CD4-positive, alpha-beta T cell treated with Interleukin-21 for 1 hour (primary cell): ENCODE results near the gene IGFL3.
"Not testable (repeated sequence)": the region's sequence is repeated elsewhere in the genome, so short reads cannot be mapped to it uniquely, and the experiment has no call there.

Source experiments
- DNase-seq: peaks from one replicate; pipeline ENCODE4 v3.0.0-alpha.2; 2020

IGFL3 gene

GRCh38 chr19:46124638-46125115, at the start of gene IGFL3:
Gene IGFL3 (minus strand): TSS chr19:46124688. CDS start chr19:46124649, 39 bp downstream.
- DNase-seq: no peak

- no peak for DNase-seq
Observed at GRCh38 chr19:46173886-46174480, 49.5 kb upstream of the IGFL3 start.

- DNase-seq: no peak
Observed at GRCh38 chr19:46162731-46163130, 38.2 kb upstream of the IGFL3 start.

- DNase-seq: not testable (repeated sequence)
Observed at GRCh38 chr19:46161642-46162257, 37.3 kb upstream of the IGFL3 start.

- no peak for DNase-seq
Observed at GRCh38 chr19:46160233-46160775, 35.8 kb upstream of the IGFL3 start.

DNA sequence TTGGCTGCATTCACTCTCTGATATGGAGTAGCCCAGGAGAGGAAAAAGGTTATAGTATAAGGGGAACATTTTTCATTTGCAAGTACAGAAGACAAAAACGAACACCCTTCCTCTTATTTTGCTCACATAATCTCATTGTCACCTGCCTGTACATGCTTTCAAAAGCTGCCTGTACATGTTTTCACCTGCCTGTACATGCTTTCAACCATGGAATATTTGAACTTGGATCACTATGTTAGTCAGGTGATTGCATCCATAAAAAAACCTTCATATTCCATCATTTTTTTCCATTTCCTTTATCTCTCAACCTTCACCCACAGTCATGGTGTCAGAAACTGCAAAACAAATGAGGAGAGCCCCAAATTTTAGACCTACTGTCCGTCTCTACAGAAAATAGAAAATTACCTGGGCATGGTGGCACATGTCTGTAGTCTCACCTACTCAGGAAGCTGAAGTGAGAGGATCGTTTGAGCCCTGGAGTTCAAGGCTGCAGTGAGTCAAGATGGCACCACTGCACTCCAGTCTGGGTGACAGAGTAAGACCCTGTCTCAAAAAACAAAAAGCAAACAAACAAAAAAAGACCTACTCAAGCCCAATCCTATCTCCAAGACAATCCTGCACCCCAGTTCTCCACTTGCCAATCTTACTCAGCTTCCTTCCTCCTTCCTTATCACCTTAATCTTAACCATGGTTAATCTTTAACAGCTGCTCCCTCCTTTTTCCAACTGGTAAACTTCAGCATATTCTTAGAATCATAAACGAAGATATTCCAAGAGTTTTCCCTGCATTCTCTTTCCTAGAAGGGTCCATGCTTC, 35.1 kb upstream of the IGFL3 start:
- no peak for DNase-seq

- DNase-seq: no peak
Observed at GRCh38 chr19:46155237-46155636, 30.7 kb upstream of the IGFL3 start.

- DNase-seq: no peak
Observed at GRCh38 chr19:46150606-46151005, 26.1 kb upstream of the IGFL3 start.

DNA sequence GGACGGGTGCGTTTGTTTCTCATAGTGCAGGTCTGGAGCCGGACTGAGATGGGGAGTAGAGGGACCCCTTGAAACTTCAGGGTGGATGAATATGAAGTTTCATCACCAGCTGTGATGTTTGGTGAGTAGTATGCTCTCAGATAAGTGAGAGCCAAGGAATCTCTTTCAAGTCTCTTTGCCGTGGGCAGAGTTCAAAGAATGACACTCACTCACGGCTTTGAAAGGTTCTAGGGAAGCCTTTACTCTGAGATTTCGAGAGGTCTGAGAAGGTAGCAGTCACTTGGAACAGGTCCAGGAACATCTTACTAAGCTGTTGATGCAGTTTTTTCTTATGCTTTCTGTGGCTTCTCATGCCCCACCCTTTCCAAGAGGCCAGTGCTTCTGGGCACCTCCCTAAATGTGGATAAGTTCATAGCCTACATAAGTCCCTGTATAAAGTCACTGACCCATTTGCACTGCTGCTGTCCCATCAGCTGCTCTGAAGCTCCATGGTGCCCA, 23.4 kb upstream of the IGFL3 start, which contains the start of gene IGFL2:
Gene IGFL2, plus strand, starts transcription at position 448 of the 498 bp plus-strand sequence. Its CDS starts 41 bp downstream, at position 489.
- DNase-seq: no peak

DNA sequence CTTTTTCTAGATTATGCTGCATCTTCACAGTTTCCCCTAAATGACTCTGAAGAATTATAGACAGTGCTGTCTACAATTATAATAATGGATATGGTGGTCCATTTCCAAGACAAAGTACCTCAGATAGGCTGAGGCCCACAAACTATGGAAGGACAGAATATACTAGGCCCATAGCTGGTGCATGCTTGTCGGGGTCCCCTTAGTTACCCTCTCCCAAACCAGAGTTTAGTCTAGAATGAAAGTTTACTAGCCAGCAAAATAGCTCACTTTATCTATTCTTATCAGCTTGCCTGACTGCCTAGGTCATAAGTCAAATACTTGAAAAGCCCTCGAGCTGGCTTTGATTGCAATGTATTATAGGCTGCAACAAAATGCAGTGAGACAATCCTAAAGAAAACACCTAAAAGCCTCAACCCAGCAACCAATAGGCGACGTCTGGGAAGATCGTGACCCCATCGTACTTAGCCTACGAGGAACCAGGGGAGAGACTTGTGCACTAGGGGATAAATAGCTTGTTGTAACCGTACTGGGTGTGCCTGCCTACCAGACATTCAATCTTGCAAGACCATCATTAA, 22.8 kb upstream of the IGFL3 start:
- no peak for DNase-seq

- DNase-seq: no peak
Observed at GRCh38 chr19:46144756-46145155, 20.3 kb upstream of the IGFL3 start.

DNA sequence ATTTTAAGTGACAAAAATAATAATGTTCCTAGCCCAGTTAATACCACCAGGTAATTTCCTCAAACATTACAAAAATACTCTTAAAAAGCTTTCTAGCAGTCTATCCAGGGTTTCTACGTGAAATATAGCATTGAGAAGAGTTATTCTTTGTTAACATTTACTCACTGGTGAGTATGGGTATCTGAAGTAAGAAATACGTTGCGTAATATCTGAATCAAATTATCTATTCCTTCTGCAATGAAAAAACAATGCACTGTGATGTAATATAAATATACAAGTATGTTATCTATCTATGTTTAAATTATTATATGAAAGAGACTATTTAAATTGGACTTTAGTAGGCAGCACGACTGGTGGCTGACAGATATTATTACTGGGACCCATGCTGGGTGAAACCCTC, 17.8 kb upstream of the IGFL3 start:
- DNase-seq: no peak

DNA sequence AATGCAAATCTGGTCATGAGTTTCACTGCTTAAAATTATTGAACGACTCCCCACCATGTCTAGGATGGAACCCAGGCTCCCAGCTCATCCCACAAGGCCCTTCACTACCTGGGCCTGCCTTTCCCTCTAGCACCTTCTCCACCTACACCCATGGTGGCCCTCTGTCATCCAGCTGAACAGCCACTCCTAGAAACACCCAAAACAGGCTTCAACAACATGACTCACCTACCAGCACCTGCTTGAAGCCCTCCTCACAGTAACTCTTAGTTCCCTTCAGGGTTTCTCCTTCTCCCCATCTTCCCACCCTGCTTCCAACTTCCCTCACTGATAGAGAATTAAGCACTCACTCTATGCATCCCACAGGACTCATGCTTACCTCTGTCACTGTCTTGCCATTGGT, 16.9 kb upstream of the IGFL3 start:
- DNase-seq: no peak

DNA sequence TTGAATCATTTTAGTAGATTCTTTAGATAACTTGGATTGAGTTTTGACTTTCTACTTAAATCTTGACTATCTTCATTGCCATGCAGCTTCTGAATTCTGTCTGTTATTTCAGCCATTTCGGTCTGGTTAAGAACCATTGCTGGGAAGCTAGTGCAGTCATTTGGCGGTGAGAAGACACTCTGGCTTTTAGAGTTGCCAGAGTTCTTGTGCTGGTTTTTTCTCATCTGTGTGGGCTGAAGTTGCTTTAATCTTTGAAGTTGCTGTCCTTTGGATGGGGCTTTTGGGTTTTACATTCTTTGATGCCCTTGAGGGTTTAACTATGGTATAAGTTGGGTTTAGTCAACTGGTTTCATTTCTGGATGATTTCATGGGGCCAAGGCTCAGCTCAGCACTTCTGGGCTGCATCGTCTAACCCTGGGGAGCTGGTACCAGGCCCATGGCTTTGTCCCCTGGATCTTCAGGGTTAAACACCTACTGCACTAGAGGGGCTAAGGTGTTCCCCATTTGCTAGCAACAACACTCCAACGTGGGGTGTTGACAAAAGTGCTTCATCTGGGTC, 13.5 kb upstream of the IGFL3 start:
- no peak for DNase-seq

DNA sequence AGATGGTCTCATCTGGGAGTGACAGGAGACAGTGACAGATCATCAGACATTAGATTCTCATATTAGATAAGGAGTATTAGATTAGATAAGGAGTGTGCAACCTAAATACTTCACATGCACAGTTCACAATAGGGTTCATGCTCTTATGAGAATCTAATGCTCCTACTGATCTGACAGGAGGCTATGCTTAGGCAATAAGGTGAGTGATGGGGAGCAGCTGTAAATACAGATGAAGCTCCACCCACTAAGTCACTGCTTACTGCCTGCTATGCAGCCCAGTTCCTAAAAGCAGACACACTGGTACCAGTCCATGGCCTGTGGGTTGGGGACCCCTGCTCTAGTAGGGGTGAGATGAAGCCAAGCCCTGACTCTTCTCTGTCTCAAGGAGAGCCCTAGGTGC, 10.0 kb upstream of the IGFL3 start:
- DNase-seq: no peak

DNA sequence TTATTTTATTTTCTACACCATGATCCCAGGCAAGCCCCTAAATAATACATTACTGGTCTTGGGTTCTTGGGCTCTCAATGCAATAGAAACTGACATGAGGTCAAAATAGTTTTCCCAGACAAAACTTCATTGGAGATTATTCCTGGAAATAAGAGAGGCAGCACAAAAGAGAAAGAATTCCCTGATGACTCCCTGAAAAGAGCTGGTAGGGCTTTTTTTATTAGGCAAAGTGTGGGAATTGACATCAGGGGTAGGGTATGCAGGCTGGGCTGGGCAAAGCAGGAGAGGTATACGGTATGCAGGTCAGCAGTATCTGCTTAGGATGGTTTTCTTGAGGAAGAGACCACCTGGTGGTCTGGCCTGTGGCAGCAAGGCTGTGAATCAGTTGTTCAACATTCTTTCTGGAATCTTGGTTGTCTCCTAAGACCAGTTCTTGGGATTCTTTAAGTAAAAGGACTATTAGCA, 9.3 kb upstream of the IGFL3 start:
- no peak for DNase-seq

GRCh38 chr19:46133101-46133627, 8.7 kb upstream of the IGFL3 start:
- no peak for DNase-seq

DNA sequence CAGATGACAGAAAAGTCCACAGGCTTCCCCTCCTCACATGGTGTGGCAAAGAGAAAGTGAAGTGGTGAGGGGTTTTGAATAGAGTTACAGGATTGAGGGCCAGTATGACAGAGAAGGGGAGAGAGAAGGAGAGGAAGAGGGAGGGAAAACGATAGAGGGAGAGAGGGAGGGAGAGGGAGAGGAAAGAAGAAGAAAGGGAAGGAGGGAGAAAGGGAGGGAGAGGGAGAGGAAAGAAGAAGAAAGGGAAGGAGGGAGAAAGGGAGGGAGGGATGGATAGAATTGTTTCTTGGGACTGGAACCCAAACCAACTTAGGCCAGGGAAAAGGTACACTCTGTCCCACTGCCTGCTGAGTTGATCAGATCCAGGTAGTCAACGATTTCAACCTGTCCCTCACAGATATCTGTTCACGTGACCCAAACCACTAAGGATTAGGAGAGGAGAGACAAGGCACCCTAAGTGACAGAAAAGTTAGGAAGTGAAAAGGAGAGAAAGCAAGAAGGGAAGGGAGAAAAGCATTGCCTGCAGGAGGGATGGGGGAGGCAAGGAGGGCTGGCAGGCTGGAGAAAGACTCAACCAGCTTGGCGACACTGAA, 8.1 kb upstream of the IGFL3 start:
- no peak for DNase-seq

- DNase-seq: no peak
Observed at GRCh38 chr19:46131485-46132143, 7.1 kb upstream of the IGFL3 start.

DNA sequence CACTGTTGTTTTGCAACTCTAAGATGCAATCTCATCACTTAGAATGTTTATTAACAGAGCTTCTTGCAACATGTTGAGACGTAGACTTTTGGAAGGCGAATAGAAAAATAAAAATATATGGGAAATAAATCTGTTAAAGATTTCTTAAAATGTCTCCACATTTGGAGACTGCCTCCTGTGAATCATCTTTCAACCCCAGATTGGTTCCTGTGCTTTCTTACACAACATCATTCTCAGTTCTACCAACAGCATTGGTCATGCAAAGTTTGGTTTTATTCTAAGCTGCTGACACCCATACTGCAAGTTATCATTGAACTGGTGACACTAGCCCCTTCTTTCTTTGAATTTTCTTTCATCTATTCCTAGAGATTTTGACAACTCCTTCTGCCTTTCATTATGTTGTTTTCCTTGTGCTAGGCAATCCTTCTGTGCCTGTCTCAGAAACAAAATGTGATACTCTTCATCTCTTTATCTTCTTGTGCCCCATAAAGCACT, 1.6 kb upstream of the IGFL3 start:
- DNase-seq: no peak

GRCh38 chr19:46125447-46125846, 959 bp upstream of the IGFL3 start:
- DNase-seq: no peak
